ENCODE results near the gene DOCK10.

GRCh38 chr2:224786848-224787247 is 255.4 kb downstream of the DOCK10 start:
- TF ChIP-seq POLR2A (IDR thresholded peaks at IDR 0.05; ENCODE audit: low read length) (no peak), GATA1 (IDR thresholded peaks at IDR 0.05; ENCODE audit: low read depth, low read length) (no peak)

Measured in erythroblast (primary cell).